ENCODE data around the gene HMGB3.

DNA sequence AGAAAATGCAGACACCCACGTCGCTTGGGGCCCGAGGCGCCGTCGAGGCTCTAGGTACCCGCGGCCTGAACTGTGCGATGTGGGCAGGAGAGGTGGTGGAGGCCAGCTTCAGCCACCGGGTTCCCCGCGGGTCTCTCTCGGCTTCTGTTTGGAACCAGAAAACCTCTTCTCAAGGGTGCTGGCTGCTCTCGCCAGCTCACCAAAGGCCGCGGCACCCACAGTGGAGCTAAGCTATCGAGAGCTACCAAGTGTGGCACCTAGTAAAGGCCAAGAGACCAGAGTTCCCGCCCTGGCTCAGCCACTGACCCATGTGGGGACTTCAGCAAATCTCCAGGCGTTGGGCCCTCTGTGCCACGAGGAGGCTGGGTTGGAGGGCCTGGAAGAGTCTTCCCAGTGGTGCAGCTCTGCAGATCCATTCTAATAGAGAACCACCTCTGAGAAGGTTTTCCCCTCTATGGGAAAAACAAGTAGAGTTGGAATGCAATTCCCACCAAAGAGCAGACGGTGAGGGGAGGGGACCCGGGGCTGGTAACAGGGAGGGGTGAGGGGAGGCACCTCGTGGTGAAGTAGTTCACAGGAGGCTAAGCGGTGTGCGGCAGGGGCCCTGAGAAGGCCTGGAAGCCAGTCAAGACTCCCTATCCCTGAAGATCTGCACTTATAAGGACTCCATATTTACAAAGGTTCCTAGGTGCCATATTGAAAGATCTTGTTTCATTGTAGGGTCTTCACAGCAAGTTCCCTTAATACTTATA is 5.5 kb upstream of the HMGB3 start:
- no peak for TF ChIP-seq CTCF (IDR thresholded peaks at IDR 0.05)
- no peak for TF ChIP-seq POLR2A (IDR thresholded peaks at IDR 0.05)

All from adrenal gland (tissue), 5 donors.